DLD1 (cell line): Measurements from ENCODE around the gene ZC3H7A.

Experiments used
- in situ Hi-C: cut with HindIII; loops from 2 replicates; pipeline ENCODE4 v1.10.0; 2017; ENCODE audit warnings: low sequenced_read_pairs

ZC3H7A gene

GRCh38 chr16:11740567-11740966 is 56.5 kb downstream of the ZC3H7A start:
- in situ Hi-C loops, result no loop called here

- in situ Hi-C loops, result no loop called here
Observed at GRCh38 chr16:11738742-11739544, 58.1 kb downstream of the ZC3H7A start.

GRCh38 chr16:11737713-11738112 is 59.3 kb downstream of the ZC3H7A start:
- in situ Hi-C loops, result no loop called here

GRCh38 chr16:11736903-11737302 is 60.2 kb downstream of the ZC3H7A start:
- in situ Hi-C loops, result no loop called here

- in situ Hi-C loops, result no loop called here
Observed at GRCh38 chr16:11735787-11736186, 61.3 kb downstream of the ZC3H7A start.

GRCh38 chr16:11734653-11735043 is 62.4 kb downstream of the ZC3H7A start:
- in situ Hi-C loops, result no loop called here

GRCh38 chr16:11734025-11734652 is 62.9 kb downstream of the ZC3H7A start:
- in situ Hi-C loops, result no loop called here

GRCh38 chr16:11731222-11731621 is 65.8 kb downstream of the ZC3H7A start:
- in situ Hi-C loops, result no loop called here

GRCh38 chr16:11729787-11730186 is 67.3 kb downstream of the ZC3H7A start:
- in situ Hi-C loops, result no loop called here

GRCh38 chr16:11727796-11728543 is 69.1 kb downstream of the ZC3H7A start:
- in situ Hi-C loops, result no loop called here

GRCh38 chr16:11726008-11726407 is 71.0 kb downstream of the ZC3H7A start:
- in situ Hi-C loops, result no loop called here

GRCh38 chr16:11725457-11725856 is 71.6 kb downstream of the ZC3H7A start:
- in situ Hi-C loops, result no loop called here

- in situ Hi-C loops, result no loop called here
Observed at GRCh38 chr16:11722468-11722808, 74.6 kb downstream of the ZC3H7A start.

- in situ Hi-C loops, result no loop called here
Observed at GRCh38 chr16:11721781-11722467, 75.1 kb downstream of the ZC3H7A start.

GRCh38 chr16:11719762-11720161 is 77.3 kb downstream of the ZC3H7A start:
- in situ Hi-C loops, result no loop called here

GRCh38 chr16:11719171-11719570 is 77.9 kb downstream of the ZC3H7A start:
- in situ Hi-C loops, result no loop called here

GRCh38 chr16:11717811-11718210 is 79.2 kb downstream of the ZC3H7A start:
- in situ Hi-C loops, result no loop called here

GRCh38 chr16:11716336-11716735 is 80.7 kb downstream of the ZC3H7A start:
- in situ Hi-C loops, result no loop called here

- in situ Hi-C loops, result no loop called here
Observed at GRCh38 chr16:11715246-11715947, 81.7 kb downstream of the ZC3H7A start.

- in situ Hi-C loops, result no loop called here
Observed at GRCh38 chr16:11712122-11712521, 84.9 kb downstream of the ZC3H7A start.

- in situ Hi-C loops, result no loop called here
Observed at GRCh38 chr16:11711662-11712061, 85.4 kb downstream of the ZC3H7A start.
